Kasumi-1 (cell line): Measurements from ENCODE around the gene POLR2J3.
"Not testable (repeated sequence)": the region's sequence is repeated elsewhere in the genome, so short reads cannot be mapped to it uniquely, and the experiment has no call there.

Experiments
- DNase-seq, 2 experiments: peaks; one replicate each; lab custom pipeline; 2025; lab: John Stamatoyannopoulos, UW

Gene POLR2J3

GRCh38 chr7:102520797-102521196 is 51.6 kb downstream of the POLR2J3 start:
- not testable (repeated sequence) for DNase-seq

DNA sequence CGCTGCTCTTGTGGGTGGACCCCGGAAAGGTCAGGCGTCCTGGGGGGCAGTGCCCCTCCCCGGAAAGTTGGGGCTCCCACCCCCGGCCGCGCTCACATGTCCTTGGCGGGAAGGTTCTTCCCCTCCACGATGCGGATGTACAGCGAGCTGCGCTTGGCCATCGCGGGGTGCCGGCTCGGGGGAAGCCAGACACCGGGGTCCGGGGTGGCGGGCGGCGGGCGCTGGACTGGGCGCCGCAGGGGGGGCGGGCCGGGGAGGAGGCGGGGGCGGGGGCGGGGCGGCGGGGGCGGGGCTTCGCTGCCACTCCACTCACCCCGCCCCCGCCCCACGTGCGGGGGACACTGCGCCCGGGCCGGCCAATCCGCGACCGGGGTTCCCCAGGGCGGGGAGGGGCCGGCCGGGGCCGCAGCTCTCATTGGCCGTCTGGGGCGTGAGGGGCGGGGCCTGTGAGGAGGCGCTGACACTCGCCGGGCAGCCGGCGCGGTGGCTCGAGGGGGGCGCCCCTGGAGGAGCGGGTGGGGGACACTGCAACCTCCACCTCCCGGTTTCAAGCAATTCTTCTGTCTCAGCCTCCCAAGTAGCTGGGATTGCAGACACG is 54.7 kb downstream of the POLR2J3 start, which contains the start of gene RASA4B:
RASA4B (minus strand) TSS at position 228 of the 598 bp plus-strand sequence; CDS start at position 161, 67 bp downstream.
- DNase-seq, result not testable (repeated sequence)
